HepG2 (cell line): ENCODE measurements around the gene CAPZA1. TPM values are rescaled to one million over a fixed set of nuclear protein-coding genes. Genes with fewer than 3 reads are reported as not detected.

Experiments
- CREB1 ChIP-seq, 2 experiments: fragments of 450-650 bp in 1 of 2; IDR thresholded peaks; 2 replicates each; pipeline ENCODE4 v1.6.1; 2016 to 2017; ENCODE audit warnings: control low read depth in 1 of 2, mild to moderate bottlenecking in 1 of 2, missing compliant biosample characterization in 1 of 2, missing genetic modification characterization in 1 of 2
- ESRRA ChIP-seq: sonication (generic); formaldehyde crosslinking; IDR thresholded peaks from 2 replicates; pipeline ENCODE4 v1.5.1; 2020; ENCODE audit warnings: mild to moderate bottlenecking, low read depth, missing genetic modification reagents
- FOXK1 ChIP-seq: sonication (generic); formaldehyde crosslinking; IDR thresholded peaks from 2 replicates; pipeline ENCODE4 v1.4.0; 2020; ENCODE audit warnings: low read depth, missing genetic modification reagents, borderline replicate concordance
- HDAC1 ChIP-seq: sonication (generic); formaldehyde crosslinking; IDR thresholded peaks from 2 replicates; pipeline ENCODE4 v1.5.1; 2020; ENCODE audit warnings: mild to moderate bottlenecking, missing genetic modification reagents
- LCORL ChIP-seq, 2 experiments: fragments of 450-650 bp in 1 of 2; sonication (generic) in 1 of 2; formaldehyde crosslinking in 1 of 2; IDR thresholded peaks; 2 replicates each; pipeline versions ENCODE4 v1.5.0 to v1.6.1; 2017 to 2020; ENCODE audit warnings: antibody characterized with exemption in 1 of 2, missing genetic modification reagents in 1 of 2
- MED1 ChIP-seq: sonication (generic); formaldehyde crosslinking; IDR thresholded peaks from 2 replicates; pipeline ENCODE4 v1.4.0; 2020; ENCODE audit warnings: missing genetic modification reagents
- NCOA2 ChIP-seq: sonication (generic); formaldehyde crosslinking; IDR thresholded peaks from 2 replicates; pipeline ENCODE4 v1.8.0; 2022; ENCODE audit warnings: inconsistent platforms
- PHF20 ChIP-seq: sonication (generic); formaldehyde crosslinking; IDR thresholded peaks from 2 replicates; pipeline ENCODE4 v1.5.0; 2020; ENCODE audit warnings: mild to moderate bottlenecking, missing genetic modification reagents
- SALL2 ChIP-seq: sonication (generic); formaldehyde crosslinking; IDR thresholded peaks from 2 replicates; pipeline ENCODE4 v1.8.1; 2023; ENCODE audit warnings: mild to moderate bottlenecking, missing genetic modification reagents, inconsistent platforms
- SMAD3 ChIP-seq: sonication (generic); formaldehyde crosslinking; IDR thresholded peaks from 2 replicates; pipeline ENCODE4 v1.4.0; 2020; ENCODE audit warnings: missing genetic modification reagents
- SOX6 ChIP-seq, 2 experiments: fragments of 450-650 bp in 1 of 2; sonication (generic) in 1 of 2; formaldehyde crosslinking in 1 of 2; IDR thresholded peaks; 2 replicates each; pipeline versions ENCODE4 v1.4.0 to v1.6.1; 2017 to 2020; ENCODE audit warnings: antibody characterized with exemption in 1 of 2, mild to moderate bottlenecking in 1 of 2, missing genetic modification reagents in 1 of 2
- ZFP1 ChIP-seq: IDR thresholded peaks from 2 replicates; pipeline ENCODE4 v1.6.1; 2016
- ZNF468 ChIP-seq: sonication (generic); formaldehyde crosslinking; IDR thresholded peaks from 2 replicates; pipeline ENCODE4 v1.8.0; 2022; ENCODE audit warnings: mild to moderate bottlenecking, moderate library complexity, missing genetic modification reagents
- ZNF549 ChIP-seq: sonication (generic); formaldehyde crosslinking; IDR thresholded peaks from 2 replicates; pipeline ENCODE4 v1.5.0; 2020; ENCODE audit warnings: missing genetic modification reagents
- ZNF644 ChIP-seq: IDR thresholded peaks from 2 replicates; pipeline ENCODE4 v1.6.1; 2016; ENCODE audit warnings: low read depth
- polyA plus RNA-seq, 8 experiments: library from polyadenylated mRNA; depleted of rRNA in 3 of 8; stranded (reverse) in 7 of 8; unstranded in 1 of 8; fragments of >200 nt; fragmentation: Illumina TruSeq in 4 of 8; extraction: Trizol in 4 of 8; gene quantifications; 2 replicates each; pipeline versions ENCODE4 v1.2.1 to v1.2.3, GENCODE V29; 2011 to 2016; ENCODE audit warnings: low read depth in 4 of 8, missing spikeins in 1 of 8, mixed read lengths in 1 of 8; ENCODE audit not compliant: insufficient read depth in 1 of 8
- total RNA-seq, 5 experiments: library from RNA; depleted of rRNA; stranded (reverse); fragments of >200 nt; fragmentation: Illumina TruSeq; extraction: Trizol; gene quantifications; 2 replicates each; pipeline ENCODE4 v1.2.3, GENCODE V29; 2016; ENCODE audit warnings: low read depth in 1 of 5
- TF ChIP-seq, protein P1 (sequence below): sonication (generic); formaldehyde crosslinking; IDR thresholded peaks from 2 replicates; pipeline ENCODE4 v1.8.0; 2022; ENCODE audit warnings: mild to moderate bottlenecking, missing genetic modification reagents, moderate library complexity
- TF ChIP-seq, protein P2 (sequence below): sonication (generic); formaldehyde crosslinking; IDR thresholded peaks from 2 replicates; pipeline ENCODE4 v1.4.0; 2020; ENCODE audit warnings: mild to moderate bottlenecking, missing genetic modification reagents
- TF ChIP-seq, protein P3 (sequence below): sonication (generic); formaldehyde crosslinking; IDR thresholded peaks from 2 replicates; pipeline ENCODE4 v1.5.0; 2020; ENCODE audit warnings: mild to moderate bottlenecking, missing genetic modification reagents
- TF ChIP-seq, protein P4 (sequence below): IDR thresholded peaks from 2 replicates; pipeline ENCODE4 v1.6.1; 2012; ENCODE audit warnings: inconsistent platforms

CAPZA1 gene
- total and polyA plus RNA-seq, 2 of the 13 experiments (the other 11 are each of a cell fraction or from before 2014, with no cell fraction given), result 67.0 to 117 TPM

DNA sequence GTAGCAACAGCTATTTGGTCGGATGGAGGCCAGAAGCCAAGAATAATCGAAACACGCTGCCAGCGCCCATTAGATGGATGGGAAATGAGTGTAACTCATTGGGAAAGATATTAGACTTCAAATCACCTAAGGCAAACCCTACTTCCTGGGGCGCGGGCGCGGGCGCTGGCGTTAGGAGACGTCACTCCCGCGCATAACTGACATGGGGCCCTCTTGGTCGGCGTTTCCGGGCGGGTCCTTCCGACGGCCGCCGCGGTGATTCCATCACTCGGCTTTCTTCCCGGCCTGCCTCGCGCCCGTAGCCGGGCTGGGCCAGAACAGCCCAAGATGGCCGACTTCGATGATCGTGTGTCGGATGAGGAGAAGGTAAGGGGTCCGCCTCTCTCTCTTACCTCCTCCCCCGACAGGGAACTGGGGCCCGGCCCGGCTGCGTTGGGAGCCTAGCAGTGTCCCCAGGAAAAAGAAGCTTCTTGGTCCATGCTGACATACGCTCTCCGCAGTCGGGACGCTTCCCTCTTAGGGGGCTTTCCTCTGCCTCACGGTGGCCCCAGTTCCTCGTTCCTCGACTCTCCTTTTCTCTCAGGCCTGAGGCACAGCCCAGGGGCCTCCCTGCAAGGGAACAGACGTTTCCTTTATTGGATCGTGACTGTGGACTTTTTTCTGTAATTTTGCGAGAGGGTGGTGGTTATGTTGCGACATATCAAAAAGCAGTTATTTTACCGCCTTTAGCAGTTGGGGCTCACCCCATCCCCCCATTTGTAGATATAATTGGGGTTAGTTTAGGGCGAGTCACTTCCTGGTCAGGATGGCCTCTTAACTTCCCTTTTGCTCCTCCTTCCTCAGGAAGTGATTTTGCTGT, at the start of gene CAPZA1 (continued):
- TF ChIP-seq ZFP1 (CRISPR knock-in tag) (no peak), SOX6 (IDR thresholded peaks at IDR 0.05) (no peak), SOX6 (CRISPR knock-in tag; IDR thresholded peaks at IDR 0.05) (0 out of 2 replicates have a peak, but pooled peaks have one; percentile 32), CREB1 (IDR thresholded peaks at IDR 0.05) (peak; percentile 90), CREB1 (CRISPR knock-in tag; IDR thresholded peaks at IDR 0.05) (peak; percentile 94), LCORL (IDR thresholded peaks at IDR 0.05) (no peak), LCORL (CRISPR knock-in tag; IDR thresholded peaks at IDR 0.05) (peak; percentile 39; the same call in 1 of the 2 replicates), FOXK1 (CRISPR knock-in tag) (no peak), MED1 (CRISPR knock-in tag) (peak; percentile 67), SALL2 (CRISPR knock-in tag) (0 out of 2 replicates have a peak, but pooled peaks have one; percentile 8), PHF20 (CRISPR knock-in tag) (peak; percentile 61; the same call in 1 of the 2 replicates), ZNF644 (CRISPR knock-in tag) (no peak), HDAC1 (CRISPR knock-in tag) (peak; percentile 60; the same call in 1 of the 2 replicates), NCOA2 (CRISPR knock-in tag) (peak; percentile 40), ZNF549 (CRISPR knock-in tag) (no peak), ZNF468 (CRISPR knock-in tag) (0 out of 2 replicates have a peak, but pooled peaks have one; percentile 31), ESRRA (no peak; the same call in 1 of the 2 replicates), SMAD3 (CRISPR knock-in tag) (peak; percentile 57)
- TF ChIP-seq, protein P1, sequence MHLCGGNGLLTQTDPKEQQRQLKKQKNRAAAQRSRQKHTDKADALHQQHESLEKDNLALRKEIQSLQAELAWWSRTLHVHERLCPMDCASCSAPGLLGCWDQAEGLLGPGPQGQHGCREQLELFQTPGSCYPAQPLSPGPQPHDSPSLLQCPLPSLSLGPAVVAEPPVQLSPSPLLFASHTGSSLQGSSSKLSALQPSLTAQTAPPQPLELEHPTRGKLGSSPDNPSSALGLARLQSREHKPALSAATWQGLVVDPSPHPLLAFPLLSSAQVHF (CRISPR knock-in tag), result peak; percentile 66; the same call in 1 of the 2 replicates
- TF ChIP-seq, protein P2, sequence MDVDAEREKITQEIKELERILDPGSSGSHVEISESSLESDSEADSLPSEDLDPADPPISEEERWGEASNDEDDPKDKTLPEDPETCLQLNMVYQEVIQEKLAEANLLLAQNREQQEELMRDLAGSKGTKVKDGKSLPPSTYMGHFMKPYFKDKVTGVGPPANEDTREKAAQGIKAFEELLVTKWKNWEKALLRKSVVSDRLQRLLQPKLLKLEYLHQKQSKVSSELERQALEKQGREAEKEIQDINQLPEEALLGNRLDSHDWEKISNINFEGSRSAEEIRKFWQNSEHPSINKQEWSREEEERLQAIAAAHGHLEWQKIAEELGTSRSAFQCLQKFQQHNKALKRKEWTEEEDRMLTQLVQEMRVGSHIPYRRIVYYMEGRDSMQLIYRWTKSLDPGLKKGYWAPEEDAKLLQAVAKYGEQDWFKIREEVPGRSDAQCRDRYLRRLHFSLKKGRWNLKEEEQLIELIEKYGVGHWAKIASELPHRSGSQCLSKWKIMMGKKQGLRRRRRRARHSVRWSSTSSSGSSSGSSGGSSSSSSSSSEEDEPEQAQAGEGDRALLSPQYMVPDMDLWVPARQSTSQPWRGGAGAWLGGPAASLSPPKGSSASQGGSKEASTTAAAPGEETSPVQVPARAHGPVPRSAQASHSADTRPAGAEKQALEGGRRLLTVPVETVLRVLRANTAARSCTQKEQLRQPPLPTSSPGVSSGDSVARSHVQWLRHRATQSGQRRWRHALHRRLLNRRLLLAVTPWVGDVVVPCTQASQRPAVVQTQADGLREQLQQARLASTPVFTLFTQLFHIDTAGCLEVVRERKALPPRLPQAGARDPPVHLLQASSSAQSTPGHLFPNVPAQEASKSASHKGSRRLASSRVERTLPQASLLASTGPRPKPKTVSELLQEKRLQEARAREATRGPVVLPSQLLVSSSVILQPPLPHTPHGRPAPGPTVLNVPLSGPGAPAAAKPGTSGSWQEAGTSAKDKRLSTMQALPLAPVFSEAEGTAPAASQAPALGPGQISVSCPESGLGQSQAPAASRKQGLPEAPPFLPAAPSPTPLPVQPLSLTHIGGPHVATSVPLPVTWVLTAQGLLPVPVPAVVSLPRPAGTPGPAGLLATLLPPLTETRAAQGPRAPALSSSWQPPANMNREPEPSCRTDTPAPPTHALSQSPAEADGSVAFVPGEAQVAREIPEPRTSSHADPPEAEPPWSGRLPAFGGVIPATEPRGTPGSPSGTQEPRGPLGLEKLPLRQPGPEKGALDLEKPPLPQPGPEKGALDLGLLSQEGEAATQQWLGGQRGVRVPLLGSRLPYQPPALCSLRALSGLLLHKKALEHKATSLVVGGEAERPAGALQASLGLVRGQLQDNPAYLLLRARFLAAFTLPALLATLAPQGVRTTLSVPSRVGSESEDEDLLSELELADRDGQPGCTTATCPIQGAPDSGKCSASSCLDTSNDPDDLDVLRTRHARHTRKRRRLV (CRISPR knock-in tag), result 0 out of 2 replicates have a peak, but pooled peaks have one; percentile 9
- TF ChIP-seq, protein P3, sequence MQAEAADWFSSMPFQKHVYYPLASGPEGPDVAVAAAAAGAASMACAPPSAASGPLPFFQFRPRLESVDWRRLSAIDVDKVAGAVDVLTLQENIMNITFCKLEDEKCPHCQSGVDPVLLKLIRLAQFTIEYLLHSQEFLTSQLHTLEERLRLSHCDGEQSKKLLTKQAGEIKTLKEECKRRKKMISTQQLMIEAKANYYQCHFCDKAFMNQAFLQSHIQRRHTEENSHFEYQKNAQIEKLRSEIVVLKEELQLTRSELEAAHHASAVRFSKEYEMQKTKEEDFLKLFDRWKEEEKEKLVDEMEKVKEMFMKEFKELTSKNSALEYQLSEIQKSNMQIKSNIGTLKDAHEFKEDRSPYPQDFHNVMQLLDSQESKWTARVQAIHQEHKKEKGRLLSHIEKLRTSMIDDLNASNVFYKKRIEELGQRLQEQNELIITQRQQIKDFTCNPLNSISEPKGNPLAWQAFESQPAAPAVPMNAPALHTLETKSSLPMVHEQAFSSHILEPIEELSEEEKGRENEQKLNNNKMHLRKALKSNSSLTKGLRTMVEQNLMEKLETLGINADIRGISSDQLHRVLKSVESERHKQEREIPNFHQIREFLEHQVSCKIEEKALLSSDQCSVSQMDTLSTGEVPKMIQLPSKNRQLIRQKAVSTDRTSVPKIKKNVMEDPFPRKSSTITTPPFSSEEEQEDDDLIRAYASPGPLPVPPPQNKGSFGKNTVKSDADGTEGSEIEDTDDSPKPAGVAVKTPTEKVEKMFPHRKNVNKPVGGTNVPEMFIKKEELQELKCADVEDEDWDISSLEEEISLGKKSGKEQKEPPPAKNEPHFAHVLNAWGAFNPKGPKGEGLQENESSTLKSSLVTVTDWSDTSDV (CRISPR knock-in tag), result 0 out of 2 replicates have a peak, but pooled peaks have one; percentile 28
- TF ChIP-seq, protein P4, sequence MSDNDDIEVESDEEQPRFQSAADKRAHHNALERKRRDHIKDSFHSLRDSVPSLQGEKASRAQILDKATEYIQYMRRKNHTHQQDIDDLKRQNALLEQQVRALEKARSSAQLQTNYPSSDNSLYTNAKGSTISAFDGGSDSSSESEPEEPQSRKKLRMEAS, result peak; percentile 43; the same call in 1 of the 2 replicates
